Loucy (cell line): Measurements from ENCODE around the gene SYT2.

Experiments used
- EZH2phosphoT487 ChIP-seq: fragments of 200-600 bp; IDR thresholded peaks from 2 replicates; pipeline ENCODE4 v1.6.1; 2018; ENCODE audit warnings: antibody characterized with exemption, mild to moderate bottlenecking, moderate library complexity, borderline replicate concordance
- TF ChIP-seq, protein P1 (sequence below): fragments of 200-600 bp; sonication (generic); conservative IDR thresholded peaks from 2 replicates; pipeline ENCODE4 v1.5.1; 2014; ENCODE audit warnings: mild to moderate bottlenecking, antibody characterized with exemption, low read length

DNA sequence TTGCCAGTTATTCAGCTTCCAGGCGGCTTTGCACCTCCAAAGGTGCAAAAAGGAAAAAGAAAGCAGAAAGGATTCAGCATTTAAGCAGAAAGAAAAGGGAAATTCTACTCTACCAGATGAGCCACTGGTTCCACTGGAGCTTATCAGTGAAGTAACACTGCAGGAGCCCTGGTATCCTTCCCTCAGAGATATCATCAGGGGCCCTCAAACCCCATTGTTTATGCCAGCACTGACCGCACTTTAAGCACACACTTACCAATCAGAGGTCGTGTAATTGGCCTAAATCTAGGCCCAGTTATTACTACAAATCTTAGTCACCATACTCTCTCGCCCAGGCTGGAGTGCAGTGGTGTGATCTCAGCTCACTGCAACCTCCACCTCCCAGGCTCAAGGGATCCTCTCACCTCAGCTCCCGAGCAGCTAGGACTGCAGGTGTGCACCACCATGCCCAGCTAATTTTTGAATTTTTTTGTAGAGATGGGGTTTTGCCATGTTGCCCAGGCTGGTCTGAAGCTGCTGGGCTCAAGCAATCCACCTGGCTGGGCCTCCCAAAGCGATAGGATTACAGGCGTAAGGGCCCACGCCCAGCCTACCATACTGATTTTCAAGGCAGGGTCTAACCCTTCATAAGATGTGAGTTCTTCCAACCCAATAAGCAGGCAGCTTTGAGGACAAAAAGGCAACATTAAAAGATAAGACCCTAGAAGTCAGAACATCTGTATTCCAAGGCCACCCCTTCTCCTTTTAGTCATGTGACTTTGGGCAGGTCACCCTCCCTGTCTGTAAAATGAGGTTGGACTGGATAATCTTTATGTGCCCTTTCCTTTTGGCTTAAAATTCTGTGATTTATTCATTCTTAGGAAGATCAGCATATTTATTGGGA, 125.3 kb downstream of the SYT2 start:
- TF ChIP-seq, protein P1, sequence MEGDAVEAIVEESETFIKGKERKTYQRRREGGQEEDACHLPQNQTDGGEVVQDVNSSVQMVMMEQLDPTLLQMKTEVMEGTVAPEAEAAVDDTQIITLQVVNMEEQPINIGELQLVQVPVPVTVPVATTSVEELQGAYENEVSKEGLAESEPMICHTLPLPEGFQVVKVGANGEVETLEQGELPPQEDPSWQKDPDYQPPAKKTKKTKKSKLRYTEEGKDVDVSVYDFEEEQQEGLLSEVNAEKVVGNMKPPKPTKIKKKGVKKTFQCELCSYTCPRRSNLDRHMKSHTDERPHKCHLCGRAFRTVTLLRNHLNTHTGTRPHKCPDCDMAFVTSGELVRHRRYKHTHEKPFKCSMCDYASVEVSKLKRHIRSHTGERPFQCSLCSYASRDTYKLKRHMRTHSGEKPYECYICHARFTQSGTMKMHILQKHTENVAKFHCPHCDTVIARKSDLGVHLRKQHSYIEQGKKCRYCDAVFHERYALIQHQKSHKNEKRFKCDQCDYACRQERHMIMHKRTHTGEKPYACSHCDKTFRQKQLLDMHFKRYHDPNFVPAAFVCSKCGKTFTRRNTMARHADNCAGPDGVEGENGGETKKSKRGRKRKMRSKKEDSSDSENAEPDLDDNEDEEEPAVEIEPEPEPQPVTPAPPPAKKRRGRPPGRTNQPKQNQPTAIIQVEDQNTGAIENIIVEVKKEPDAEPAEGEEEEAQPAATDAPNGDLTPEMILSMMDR, result no peak
- no peak for TF ChIP-seq EZH2phosphoT487
